DOHH2 (cell line): ENCODE measurements around the gene MSL2.
"Not testable (repeated sequence)": the region's sequence is repeated elsewhere in the genome, so short reads cannot be mapped to it uniquely, and the experiment has no call there.

Source experiments
- H3F3A ChIP-seq: fragments of 200-600 bp; sonication (generic), shearing (Covaris generic); 2 replicates; pipeline ENCODE4 v1.6.0; 2016; ENCODE audit warnings: antibody characterized with exemption, mild to moderate bottlenecking; ENCODE audit not compliant: control insufficient read depth, insufficient read depth
- H3K27ac ChIP-seq: fragments of 200-600 bp; sonication (generic); 2 replicates; pipeline ENCODE4 v1.5.1; 2014; ENCODE audit warnings: low read depth, mild to moderate bottlenecking, low read length, moderate library complexity
- H3K27me3 ChIP-seq: fragments of 200-600 bp; sonication (generic); 2 replicates; pipeline ENCODE4 v1.6.1; 2014; ENCODE audit warnings: mild to moderate bottlenecking, low read length, mixed read lengths; ENCODE audit not compliant: control insufficient read depth
- H3K36me3 ChIP-seq: fragments of 200-600 bp; sonication (generic); 2 replicates; pipeline ENCODE4 v1.6.1; 2014; ENCODE audit warnings: mild to moderate bottlenecking, low read length, moderate library complexity, mixed read lengths; ENCODE audit not compliant: control insufficient read depth
- H3K4me1 ChIP-seq: fragments of 200-600 bp; sonication (generic); 2 replicates; pipeline ENCODE4 v1.6.1; 2014; ENCODE audit warnings: mild to moderate bottlenecking, low read length, mixed read lengths; ENCODE audit not compliant: control insufficient read depth
- H3K4me2 ChIP-seq: fragments of 200-600 bp; sonication (generic); 2 replicates; pipeline ENCODE4 v1.6.0; 2014; ENCODE audit warnings: mild to moderate bottlenecking, low read length, moderate library complexity
- H3K4me3 ChIP-seq: fragments of 200-600 bp; sonication (generic); 2 replicates; pipeline ENCODE4 v1.5.1; 2014; ENCODE audit warnings: mild to moderate bottlenecking, low read length, mixed read lengths
- H3K79me2 ChIP-seq: fragments of 200-600 bp; sonication (generic); 2 replicates; pipeline ENCODE4 v1.6.1; 2014; ENCODE audit warnings: mild to moderate bottlenecking, low read length, mixed read lengths; ENCODE audit not compliant: control insufficient read depth
- H3K9me2 ChIP-seq: fragments of 200-600 bp; sonication (generic); replicated peaks from 2 replicates; pipeline ENCODE4 v1.6.1; 2014; ENCODE audit warnings: mild to moderate bottlenecking, low read length, mixed read lengths; ENCODE audit not compliant: control insufficient read depth
- H3K9me3 ChIP-seq: fragments of 200-600 bp; sonication (generic); 2 replicates; pipeline ENCODE4 v1.6.1; 2014; ENCODE audit warnings: antibody characterized with exemption, low read length, mixed read lengths; ENCODE audit not compliant: control insufficient read depth, insufficient read depth
- H4K20me1 ChIP-seq: fragments of 200-600 bp; sonication (generic); 2 replicates; pipeline ENCODE4 v1.6.0; 2014; ENCODE audit warnings: low read depth, mild to moderate bottlenecking, antibody characterized with exemption, low read length, moderate library complexity; ENCODE audit not compliant: control insufficient read depth, insufficient read depth
- EZH2phosphoT487 ChIP-seq: fragments of 200-600 bp; sonication (generic); IDR thresholded peaks from 2 replicates; pipeline ENCODE4 v1.6.1; 2017; ENCODE audit warnings: borderline replicate concordance, mild to moderate bottlenecking, antibody characterized with exemption, low read length, moderate library complexity, mixed read lengths
- TF ChIP-seq, protein P1 (sequence below): fragments of 200-600 bp; sonication (generic); IDR thresholded peaks from one replicate; pipeline ENCODE4 v1.5.1; 2014; ENCODE audit warnings: antibody characterized with exemption, mild to moderate bottlenecking, low read depth, low read length; ENCODE audit not compliant: poor library complexity, severe bottlenecking

MSL2 gene

DNA sequence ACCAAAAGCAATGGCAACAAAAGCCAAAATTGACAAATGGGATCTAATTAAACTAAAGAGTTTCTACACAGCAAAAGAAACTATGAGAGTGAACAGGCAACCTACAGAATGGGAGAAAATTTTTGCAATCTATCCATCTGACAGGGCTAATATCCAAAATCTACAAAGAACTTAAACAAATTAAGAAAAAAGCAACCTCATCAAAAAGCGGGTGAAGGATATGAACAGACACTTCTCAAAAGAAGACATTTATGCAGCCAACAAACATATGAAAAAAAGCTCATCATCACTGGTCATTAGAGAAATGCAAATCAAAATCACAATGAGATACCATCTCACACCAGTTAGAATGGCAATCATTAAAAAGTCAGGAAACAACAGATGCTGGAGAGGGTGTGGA, 76.8 kb downstream of the MSL2 start:
- not testable (repeated sequence) for H3K4me3 ChIP-seq, H3K9me2 ChIP-seq, H3K4me2 ChIP-seq, H3K27ac ChIP-seq, H3K79me2 ChIP-seq, H3K27me3 ChIP-seq, H3K9me3 ChIP-seq, H4K20me1 ChIP-seq, H3K36me3 ChIP-seq
- H3K4me1 ChIP-seq: peaks cover 50% of the 10 kb centered on the region
- H3F3A ChIP-seq: peaks cover 20% of the 10 kb centered on the region

DNA sequence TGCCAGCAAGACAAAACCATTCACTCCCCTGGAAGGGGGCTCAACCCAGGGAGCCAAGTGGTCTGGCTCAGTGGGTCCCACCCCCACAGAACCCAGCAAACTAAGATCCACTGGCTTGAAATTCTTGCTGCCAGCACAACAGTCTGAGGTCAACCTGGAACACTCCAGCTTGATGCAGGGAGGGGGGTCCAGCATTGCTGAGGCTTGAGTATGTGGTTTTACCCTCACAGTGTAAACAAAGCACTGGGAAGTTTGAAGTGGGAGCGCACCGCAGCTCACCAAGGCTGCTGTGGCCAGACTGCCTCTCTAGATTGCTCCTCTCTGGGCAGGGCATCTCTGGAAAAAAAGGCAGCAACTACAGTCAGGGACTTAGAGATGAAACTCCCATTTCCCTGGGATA, 81.7 kb downstream of the MSL2 start:
- Histone ChIP-seq H3K4me3 (no peak overlapping the region), H3K9me2 (no peaks in the 10 kb centered on the region), H3K27ac (no peak overlapping the region), H3K9me3 (no peaks in the 10 kb centered on the region), H4K20me1 (no peaks in the 10 kb centered on the region), H3K4me1 (peaks cover 22% of the 10 kb centered on the region), H3K4me2 (no peak overlapping the region), H3K36me3 (no peaks in the 10 kb centered on the region), H3F3A (peaks cover 2% of the 10 kb centered on the region; the same call in 1 of the 2 replicates), H3K79me2 (no peaks in the 10 kb centered on the region), H3K27me3 (no peaks in the 10 kb centered on the region)
- TF ChIP-seq, protein P1, sequence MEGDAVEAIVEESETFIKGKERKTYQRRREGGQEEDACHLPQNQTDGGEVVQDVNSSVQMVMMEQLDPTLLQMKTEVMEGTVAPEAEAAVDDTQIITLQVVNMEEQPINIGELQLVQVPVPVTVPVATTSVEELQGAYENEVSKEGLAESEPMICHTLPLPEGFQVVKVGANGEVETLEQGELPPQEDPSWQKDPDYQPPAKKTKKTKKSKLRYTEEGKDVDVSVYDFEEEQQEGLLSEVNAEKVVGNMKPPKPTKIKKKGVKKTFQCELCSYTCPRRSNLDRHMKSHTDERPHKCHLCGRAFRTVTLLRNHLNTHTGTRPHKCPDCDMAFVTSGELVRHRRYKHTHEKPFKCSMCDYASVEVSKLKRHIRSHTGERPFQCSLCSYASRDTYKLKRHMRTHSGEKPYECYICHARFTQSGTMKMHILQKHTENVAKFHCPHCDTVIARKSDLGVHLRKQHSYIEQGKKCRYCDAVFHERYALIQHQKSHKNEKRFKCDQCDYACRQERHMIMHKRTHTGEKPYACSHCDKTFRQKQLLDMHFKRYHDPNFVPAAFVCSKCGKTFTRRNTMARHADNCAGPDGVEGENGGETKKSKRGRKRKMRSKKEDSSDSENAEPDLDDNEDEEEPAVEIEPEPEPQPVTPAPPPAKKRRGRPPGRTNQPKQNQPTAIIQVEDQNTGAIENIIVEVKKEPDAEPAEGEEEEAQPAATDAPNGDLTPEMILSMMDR: no peak
- TF ChIP-seq EZH2phosphoT487: no peak

DNA sequence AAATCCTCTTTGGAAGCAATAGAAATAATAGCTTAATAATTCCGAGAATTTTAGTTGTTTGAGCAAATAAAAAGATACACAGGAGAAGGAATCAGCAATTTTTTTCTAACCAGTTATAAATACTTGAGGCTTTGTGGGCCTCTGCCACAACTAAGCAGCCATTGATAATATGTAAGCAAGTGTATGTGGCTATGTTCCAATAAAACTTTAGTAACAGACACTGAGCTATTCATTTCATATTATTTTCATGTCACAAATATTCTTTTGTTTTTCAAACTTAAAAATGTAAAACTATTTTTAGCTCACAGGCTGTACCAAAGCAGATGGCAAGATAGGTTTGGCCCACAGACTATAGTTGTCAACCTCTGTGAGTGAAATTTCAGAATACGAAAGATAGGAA, 85.7 kb downstream of the MSL2 start:
- H3K4me2 ChIP-seq: no peak overlapping the region
- H3K9me3 ChIP-seq: no peaks in the 10 kb centered on the region
- H3K4me1 ChIP-seq: peaks cover 38% of the 10 kb centered on the region
- no peaks in the 10 kb centered on the region for H3K79me2 ChIP-seq
- no peaks in the 10 kb centered on the region for H3K27me3 ChIP-seq
- H3F3A ChIP-seq: peaks cover 6% of the 10 kb centered on the region
- H3K4me3 ChIP-seq: no peak overlapping the region
- no peak overlapping the region for H3K27ac ChIP-seq
- no peaks in the 10 kb centered on the region for H3K36me3 ChIP-seq
- H4K20me1 ChIP-seq: no peaks in the 10 kb centered on the region
- no peaks in the 10 kb centered on the region for H3K9me2 ChIP-seq
- TF ChIP-seq EZH2phosphoT487: no peak
- TF ChIP-seq, protein P1: no peak

DNA sequence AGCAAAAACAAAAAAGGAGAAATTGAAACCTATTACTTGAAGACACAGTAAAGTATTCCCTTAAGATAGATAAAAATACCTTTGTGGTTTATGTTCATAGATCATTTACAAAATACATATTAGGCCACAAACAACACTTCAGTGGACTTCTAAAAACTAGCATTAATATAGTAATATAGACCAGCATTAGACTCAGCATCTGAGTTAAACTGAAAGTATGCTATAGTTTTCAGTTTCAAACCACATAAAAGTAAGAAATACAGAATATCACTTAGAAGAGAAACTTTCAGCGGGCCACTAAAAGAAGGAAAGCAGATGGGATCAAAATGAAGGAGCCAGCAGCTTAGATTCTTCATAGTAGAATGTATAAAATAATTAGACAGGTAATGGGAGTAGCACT, 86.6 kb downstream of the MSL2 start:
- Histone ChIP-seq H3K4me2 (peak overlapping the region; percentile 85), H3F3A (peaks cover 6% of the 10 kb centered on the region), H3K4me1 (peaks cover 45% of the 10 kb centered on the region), H3K9me2 (no peaks in the 10 kb centered on the region), H3K9me3 (no peaks in the 10 kb centered on the region), H3K4me3 (peak overlapping the region; percentile 56), H3K79me2 (no peaks in the 10 kb centered on the region), H3K27me3 (no peaks in the 10 kb centered on the region), H3K36me3 (no peaks in the 10 kb centered on the region), H4K20me1 (no peaks in the 10 kb centered on the region), H3K27ac (peak overlapping the region; percentile 49)
- TF ChIP-seq, protein P1: no peak
- TF ChIP-seq EZH2phosphoT487: no peak
